NCI-H82 treated with DMSO at 0.1 percent for 48 hours (cell line): ENCODE results near the gene TNFRSF4.
"Not testable (repeated sequence)": the region's sequence is repeated elsewhere in the genome, so short reads cannot be mapped to it uniquely, and the experiment has no call there.

Experiments used
- DNase-seq: peaks from one replicate; lab custom pipeline; 2025; ENCODE audit not compliant: unreplicated experiment; lab: John Stamatoyannopoulos, UW

The TNFRSF4 gene

DNA sequence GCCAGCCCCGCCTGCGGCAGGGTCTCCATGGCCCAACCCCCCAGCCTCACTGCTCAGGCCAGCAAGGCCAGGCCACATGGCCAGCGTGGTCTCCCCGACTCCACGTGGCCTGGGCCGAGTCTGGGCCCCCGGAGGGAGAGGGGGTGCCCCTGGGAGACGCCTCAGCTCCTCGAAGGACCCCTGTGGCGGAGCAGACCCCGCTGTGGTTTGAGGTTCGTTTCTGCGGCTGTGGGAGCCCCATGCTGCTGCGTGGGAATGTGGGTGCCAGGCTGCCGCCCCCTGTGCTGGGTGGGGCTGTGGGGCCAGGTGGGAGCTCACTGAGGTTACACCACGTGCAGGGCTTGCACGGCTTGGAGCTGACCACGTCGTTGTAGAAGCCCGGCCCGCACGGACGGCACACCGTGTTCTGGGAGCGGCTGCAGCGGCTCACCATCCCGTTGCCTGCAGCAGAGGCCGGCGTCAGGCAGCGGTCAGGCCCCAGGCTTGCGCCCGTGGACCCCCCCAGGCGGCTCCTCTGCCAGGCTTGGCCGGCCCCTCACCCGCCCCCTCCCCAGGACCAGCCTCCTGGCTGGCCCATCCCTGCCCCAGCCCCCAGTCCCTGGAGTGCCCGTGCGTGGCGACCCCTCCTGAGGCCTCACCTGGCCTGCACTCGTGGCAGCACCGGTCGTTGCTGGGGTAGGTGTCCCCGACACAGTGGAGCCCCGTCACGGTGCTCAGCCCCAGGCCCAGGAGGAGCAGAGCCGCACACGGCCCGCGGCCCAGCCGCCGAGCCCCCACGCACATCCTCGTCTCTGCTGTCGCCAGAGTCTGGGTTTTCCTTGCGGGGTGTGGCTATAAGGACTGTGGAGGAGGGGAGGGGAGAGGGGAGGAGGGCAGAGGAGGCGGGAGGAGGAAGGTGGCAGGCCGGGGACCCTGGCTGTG, at the start of gene TNFRSF4:
Gene TNFRSF4, minus strand, starts transcription at position 809 of the 921 bp plus-strand sequence. Its CDS starts 26 bp downstream, at position 783.
- no peak for DNase-seq

DNA sequence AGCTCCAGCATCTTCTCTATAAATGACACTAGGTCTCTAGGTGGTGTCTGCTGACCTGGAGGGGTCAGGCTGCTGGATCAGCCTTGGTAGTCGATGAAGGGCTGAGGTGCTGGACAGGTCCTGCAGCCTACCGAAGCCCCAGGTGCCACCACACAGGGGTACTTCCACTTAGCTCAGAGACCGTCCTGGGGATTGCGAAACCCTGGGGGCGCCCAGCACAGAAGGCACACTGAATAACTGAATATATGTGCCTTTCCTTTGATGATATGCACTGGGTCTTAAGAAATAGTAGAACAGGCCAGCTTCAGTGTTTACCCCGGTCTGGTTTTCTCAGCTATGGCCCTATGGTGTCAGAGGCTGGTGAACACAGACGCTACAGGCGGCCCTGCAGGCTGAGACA, 48.8 kb upstream of the TNFRSF4 start:
- no peak for DNase-seq

DNA sequence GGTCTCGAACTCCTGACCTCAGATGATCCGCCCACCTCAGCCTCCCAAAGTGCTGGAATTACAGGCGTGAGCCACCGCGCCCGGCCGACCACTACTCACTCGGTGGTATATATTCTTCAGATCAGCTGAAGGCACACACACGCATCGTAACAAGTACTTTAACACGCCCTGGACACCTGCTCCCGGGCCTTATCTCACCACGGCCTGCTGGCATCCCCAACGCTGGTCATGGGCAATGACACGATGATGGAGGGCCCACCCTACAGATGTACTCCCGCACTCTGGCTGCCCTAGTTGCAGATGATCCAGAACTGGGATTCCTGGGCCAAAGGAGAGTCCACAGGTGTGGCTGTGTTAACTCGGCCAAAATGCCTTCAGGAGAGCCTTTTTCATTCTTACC, 48.1 kb upstream of the TNFRSF4 start:
- no peak for DNase-seq

DNA sequence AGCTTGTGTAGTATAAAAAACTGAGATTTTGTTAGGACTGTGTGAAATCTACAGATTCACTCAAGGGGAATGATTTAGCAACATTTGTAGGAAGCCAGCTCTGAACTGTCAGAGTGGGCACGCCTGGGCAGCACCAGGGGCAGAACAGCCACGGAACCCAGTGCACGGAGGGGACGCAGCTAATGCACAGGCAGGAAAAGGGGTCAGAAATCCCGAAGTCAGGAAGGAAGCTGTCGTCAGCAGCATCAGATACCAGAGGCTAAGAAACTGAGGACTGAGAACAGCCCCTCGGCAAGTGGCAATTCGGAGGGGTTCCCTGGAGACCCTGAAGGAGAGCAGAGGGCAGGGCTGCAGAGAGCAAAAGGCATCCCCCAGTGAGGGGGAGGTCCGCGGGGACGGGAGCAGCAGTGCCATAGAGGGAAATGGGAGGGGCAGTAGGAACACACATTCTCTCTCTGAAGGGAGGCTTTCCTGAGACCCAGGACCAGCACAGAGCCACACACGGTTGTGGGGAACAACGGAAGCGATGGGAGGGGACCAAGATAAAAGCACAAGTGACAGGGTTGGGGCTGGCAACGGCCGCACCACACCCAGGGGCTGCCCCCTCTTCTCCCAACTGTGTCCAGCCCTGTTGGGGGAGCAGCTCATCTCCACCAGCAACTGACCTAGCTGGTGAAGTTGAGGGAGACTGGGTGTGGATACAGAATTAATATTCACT, 47.0 kb upstream of the TNFRSF4 start:
- no peak for DNase-seq

DNA sequence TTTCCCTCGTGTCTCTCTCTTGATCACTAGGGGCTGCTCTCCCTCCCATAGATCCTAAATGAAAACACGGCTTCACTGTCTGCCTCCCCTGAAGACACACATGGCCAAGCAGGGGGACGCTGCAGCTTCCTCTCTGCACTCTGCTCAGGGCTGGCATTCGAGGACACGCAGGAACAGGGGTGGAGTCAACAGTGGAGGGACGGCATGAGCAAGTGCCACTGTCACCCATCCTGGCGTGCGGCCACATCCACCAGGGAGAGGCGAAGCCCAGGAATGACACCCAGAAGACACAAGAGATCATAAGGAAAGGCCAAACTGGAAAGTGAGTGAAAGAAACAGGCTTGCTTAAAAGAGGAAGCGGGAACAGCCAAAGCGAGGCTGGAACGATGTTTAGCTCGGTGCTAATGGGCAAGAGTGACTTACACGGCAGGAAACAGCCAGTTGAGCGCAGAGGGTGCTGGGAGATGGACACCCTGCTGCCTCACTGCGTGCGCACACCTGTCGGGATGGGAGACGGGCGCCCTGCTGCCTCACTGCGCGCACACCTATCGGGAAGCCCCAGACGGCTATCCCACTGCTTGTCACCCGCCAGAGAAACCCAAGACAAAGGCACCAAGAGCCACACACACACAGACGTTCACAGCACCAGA, 46.1 kb upstream of the TNFRSF4 start:
- no peak for DNase-seq

DNA sequence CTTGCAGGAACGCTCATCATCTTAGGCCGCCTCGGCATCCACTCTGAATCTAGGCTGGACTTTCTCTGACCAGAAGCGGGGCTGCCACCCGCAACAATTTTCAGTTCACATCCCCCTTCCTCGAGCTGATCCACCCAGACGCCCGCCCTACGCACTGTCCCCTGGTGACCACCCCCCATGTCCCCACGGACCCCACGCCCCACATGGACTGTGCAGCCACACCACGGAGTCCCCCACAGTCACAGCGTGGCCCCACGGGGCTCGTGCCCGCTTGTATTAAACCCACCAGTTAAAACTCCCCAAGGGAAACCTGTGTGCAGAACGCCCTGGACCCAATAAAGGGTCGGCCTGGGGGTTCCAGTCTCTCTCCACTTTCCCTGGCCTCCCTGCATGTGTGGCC, 45.6 kb upstream of the TNFRSF4 start:
- DNase-seq: no peak

DNA sequence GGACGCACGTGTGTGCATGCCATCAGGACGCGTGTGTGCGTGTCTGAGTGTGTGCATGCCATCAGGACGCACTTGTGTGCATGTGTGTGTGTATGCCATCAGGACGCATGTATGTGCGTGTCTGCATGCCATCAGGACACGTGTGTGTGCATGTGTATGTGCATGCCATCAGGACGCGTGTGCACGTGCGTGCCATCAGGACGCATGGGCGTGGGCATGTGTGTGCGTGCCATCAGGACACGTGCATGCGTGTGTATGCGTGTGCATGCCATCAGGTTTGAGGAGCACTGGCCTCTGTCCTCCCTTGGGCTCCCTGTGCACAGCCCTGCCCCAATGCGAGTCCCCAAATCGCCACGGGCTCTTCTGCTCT, 45.2 kb upstream of the TNFRSF4 start:
- DNase-seq: no peak

DNA sequence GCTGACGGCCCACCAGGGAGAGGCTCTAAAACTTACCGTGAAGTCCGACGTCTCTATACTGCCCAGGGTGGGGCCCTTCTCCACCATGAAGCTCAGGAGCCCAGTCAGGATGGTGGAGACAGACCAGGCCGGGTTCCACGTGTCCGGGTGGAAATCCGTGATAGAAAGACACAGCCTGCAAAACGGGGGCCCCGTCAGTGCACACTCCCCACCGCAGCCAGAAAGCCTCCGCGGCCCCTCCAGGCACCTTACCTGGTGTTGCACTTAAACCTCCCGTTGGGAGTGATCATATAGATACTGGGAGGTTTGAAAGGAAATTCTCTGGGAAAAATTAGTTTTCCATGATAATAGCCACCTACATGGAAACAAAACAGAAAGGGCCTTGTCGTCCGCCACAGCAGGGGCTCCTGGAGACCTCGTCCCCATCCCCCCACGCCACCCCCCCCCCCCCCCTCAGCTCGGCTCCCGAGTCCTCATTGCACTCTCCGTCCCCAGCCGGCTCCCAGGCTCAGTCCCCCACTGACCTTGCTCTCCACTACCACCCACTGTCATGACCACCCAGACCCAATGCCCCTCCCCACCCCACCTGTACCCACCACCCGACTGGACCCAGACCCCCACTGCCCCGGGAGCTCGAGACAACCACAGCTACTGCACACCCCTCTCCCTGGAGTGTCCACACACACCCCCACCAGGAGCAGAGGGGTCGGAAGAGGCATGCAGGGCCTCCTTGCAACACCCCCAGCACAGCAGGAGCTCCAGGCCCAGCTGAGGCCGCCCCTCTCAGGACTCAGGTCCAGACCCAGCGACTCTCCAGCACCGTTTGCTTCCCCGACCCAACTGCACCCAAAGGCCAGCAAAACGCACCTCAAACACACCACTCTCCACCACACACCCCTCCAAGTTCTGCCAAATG, 43.3 kb upstream of the TNFRSF4 start:
- DNase-seq: no peak

DNA sequence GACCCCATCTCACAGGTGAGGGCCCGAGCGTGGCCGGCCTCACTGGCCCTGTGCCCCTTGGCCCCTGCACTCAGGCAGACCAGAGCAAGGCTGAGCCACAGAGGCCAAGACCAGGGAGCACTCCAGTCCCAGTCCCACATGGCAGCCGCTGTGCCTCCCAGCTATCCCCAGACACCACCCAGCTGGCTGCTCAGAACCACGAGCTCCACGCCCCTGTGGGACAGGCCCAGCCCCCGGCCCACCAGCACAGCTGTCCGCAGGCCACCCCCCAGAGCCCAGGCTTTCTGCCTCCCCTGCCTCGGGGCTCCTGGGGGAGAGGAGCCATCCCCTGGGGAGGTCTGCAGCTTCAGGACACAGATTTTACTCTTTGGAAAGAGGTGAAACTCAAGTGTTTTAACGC, 41.7 kb upstream of the TNFRSF4 start:
- DNase-seq: no peak

DNA sequence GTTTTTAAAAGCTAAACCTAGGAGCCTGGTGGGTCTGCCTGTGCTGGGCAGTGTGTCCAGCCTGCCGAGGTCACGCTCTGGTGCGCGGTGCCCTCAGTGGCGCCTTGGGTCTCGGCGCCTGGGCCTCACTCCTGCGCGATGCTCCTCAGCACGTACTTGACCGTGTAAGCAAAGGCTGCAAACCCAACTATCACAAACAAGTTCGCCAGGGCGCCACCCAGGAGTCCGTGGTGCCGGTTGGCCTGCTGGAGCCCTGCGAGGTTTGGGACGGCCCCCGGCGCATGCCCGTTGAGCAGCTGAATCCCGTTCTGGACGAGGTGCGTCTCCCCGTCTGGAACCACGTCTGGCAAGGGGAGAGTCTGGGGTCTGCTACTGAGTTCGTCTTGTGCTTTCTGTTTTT, 41.1 kb upstream of the TNFRSF4 start:
- DNase-seq: no peak

DNA sequence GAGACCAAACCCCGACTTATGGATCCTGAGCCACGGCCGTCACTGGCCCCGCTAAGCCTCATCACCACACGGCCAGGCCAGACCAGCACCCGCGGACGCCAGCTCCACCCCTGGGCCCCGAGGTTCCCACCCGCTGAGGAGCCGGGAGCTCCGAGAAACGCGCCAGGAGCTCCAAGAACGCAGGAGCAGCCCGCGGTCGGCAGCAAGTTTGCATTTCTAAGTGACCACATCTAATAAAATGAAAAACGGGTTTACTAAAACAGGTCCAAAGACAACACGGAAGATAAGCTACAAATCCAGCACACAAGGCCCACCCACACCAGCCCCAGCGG, 40.7 kb upstream of the TNFRSF4 start:
- no peak for DNase-seq

DNA sequence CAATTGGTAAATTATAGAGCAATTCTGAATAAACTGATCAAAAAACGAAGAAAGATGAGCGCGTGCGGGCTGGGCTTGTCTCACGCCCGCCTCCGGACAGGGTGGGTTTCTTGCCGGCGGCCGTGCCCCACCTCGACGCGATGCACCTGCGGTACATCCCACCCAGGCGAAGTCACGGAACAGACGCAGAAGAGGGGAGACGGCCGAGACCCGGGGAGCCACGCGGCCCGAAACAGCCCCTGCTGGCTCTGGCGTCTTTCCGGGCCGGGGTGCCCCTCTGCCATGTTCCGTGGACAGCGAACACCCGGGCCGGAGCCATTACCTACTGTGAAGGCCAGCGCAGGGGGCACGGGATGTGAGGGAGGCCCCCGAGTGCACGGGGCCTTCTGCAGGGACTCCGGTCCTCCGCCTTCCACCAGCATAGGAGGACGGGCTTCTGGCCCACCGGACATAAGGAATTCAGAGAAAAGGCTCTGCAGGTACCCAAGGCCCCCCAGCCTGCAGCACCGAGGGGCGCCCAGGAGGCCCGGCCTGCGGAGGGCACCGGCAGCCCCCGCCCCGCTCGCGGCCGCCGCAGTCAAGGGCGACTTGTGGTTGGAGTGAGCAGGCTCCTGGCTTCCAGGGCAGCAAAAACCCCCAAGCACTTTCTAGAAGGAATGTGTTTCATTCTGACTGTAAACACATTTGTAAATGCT, 40.2 kb upstream of the TNFRSF4 start:
- DNase-seq: no peak

DNA sequence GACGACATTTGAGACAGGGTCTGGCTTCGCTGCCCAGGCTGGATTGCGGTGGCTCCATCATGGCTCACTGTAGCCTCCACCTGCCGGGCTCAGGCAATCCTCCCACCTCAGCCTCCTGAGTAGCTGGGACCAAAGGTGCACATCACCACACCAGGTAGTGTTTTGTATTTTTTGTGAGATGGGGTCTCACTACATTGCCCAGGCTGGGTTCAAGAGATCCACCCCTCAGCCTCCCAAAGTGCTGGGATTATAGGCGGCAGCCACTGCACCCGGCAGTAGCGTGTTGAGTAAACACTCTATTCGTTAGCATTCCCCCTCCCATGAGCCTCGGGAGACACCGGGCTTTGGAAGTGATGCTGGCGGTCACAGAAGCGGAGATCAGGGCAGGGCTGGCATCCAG, 39.4 kb upstream of the TNFRSF4 start:
- DNase-seq: no peak

DNA sequence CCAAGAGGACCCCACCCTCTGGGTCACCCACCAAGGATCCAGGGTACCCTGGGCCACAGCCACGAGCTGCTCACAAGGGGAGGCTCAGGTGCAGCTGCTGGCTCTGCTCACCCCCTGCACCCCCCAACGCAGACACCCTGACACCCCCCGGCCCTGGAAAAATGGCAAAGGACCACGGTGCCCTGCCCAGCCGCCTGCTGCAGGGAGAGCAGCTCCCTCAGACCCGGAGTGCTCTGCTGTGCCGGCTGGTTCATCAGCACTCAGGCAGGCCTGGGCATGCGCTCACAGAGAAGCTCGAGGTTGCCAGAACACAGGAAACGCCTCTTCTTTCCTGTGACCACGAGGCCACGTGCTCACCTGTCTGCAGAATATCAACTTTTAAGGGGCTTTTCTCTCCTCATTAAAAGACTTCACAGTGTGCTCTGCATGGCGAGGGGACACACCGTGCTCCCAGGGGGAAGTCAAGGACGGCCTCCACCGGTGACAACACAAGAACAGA, 36.9 kb upstream of the TNFRSF4 start:
- no peak for DNase-seq

DNA sequence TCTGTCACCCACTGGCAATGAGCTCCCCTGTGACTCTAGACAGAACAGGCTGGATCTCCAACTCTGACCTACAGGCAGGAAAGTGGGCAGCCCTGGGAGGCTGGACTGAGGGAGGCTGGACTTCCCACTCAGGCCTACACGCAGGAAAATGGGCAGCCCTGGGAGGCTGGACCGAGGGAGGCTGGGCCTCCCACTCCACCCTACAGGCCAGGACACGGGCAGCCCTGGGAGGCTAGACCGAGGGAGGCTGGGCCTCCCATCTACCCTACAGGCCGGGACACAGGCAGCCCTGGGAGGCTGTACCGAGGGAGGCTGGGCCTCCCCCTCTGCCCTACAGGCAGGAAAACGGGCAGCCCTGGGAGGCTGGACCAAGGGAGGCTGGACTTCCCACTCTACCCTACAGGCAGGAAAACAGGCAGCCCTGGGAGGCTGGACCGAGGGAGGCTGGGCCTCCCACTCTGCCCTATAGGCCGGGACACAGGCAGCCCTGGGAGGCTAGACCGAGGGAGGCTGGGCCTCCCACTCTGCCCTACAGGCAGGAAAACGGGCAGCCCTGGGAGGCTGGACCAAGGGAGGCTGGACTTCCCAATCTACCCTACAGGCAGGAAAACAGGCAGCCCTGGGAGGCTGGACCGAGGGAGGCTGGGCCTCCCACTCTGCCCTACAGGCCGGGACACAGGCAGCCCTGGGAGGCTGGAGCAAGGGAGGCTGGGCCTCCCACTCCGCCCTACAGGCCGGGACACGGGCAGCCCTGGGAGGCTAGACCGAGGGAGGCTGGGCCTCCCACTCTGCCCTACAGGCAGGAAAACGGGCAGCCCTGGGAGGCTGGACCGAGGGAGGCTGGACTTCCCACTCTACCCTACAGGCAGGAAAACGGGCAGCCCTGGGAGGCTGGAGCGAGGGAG, 34.3 kb upstream of the TNFRSF4 start:
- not testable (repeated sequence) for DNase-seq

DNA sequence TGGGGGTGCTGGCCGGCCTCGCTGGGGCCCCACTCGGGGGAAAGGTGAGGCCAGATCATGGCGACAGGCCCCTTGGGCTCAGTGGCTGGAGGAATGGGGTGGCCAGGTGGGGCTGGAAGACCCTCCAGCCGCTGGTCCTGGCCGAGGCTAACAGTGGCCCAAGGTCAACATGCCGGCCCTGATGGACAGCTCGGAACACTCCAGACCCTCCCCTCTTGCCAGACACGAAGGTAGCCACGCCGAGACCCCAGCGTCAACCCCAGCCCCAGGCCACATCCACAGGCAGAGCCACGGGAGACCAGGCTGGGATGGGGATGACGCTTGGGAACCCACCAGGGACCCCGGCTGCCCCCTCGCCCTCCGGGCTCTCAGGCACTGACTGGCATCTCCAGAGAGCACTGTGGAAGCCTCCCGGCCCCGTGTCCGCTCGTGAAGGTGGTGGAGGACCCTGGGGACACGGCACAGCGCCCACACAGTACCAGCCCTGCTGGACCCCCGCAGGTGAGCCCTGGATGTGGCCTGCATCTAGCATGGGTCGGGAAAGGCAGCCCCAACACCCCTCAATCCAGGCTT, 33.5 kb upstream of the TNFRSF4 start:
- DNase-seq: no peak

DNA sequence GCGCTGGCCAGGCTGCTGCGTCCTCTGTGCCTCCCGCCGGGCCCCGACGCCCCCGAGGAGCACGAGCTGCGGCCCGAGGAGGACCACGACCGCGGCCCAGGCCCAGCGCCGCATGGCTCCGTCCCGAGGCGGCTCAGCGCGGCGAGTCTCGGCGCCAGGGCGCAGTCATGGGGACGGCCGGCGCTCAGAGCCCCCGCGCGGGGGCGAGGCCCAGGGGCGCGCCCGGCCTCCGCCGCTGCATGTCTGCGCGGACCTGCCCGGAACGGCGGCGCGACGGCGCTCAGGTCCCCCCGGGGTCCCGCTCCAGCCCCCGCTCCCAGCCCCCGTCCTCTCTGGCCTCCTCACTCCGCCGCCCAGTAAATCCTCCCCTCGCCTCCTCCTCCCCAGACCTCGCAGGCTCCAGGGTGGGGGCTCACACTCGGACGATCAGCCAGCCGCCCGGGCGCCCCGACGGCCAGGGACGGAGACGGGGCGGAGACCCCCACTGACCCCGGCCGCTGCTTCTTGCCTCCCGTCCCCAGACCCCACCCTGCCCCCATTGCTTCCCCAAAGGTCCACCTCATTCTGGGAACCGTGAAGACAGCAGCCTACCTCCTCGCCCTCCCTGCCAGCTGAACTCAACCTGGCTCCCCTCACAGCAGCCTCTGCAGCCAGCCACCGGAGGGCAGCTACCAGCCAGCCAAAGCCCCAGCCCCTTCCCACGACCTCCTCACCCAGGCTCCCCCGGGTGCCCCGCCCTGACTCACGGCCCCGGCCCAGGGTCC, 32.8 kb upstream of the TNFRSF4 start, which contains the start of gene C1QTNF12:
Gene C1QTNF12, minus strand, starts transcription at position 146 of the 764 bp plus-strand sequence. Its CDS starts 32 bp downstream, at position 114.
- no peak for DNase-seq
